Keratinocyte (primary cell): ENCODE data around the gene ALX4.

Source experiments
- EZH2 ChIP-seq: IDR thresholded peaks from one replicate; pipeline ENCODE4 v1.6.1; 2012; ENCODE audit warnings: inconsistent platforms, mild to moderate bottlenecking, low read length, moderate library complexity
- TF ChIP-seq, protein P1 (sequence below), 3 experiments: IDR thresholded peaks in 1 of 3; conservative IDR thresholded peaks in 1 of 3; optimal IDR thresholded peaks in 1 of 3; 2 replicates in 2 of 3; 3 replicates in 1 of 3; pipeline versions ENCODE3 to v1.5.1; 2011; ENCODE audit warnings: low read length in 3 of 3, mild to moderate bottlenecking in 3 of 3, moderate library complexity in 2 of 3, control low read depth in 1 of 3, inconsistent platforms in 1 of 3; ENCODE audit not compliant: insufficient read depth in 2 of 3; ENCODE audit errors: extremely low read depth in 1 of 3

DNA sequence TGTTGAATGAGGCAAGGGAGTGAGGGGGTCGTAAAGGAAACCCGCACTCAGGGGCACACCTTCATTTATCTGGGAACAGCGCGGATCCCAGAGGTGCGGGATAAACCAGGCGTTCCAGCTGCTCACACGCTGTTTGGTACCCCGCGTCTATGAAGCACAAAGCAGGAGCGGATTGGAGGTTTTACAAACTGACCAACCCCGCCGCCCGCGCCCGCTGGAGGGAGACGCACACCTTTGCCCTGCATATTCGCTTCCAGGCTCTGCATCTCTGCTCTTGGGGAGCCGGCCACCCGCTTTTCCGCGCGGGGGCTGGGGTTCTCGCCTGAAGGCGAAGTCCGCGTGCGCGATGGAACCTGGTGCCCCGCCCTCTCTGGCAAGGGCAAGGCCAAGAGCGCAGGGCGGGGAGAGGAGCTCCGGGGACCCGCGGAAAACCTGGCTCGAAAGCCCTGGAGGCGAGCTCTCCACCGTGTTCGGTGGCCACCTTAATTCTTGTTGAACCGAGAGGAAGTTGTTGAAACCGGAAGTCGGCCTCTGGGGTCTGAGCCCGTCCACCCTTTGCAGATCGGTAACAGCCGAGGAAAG is 6.8 kb upstream of the ALX4 start:
- TF ChIP-seq, protein P1, sequence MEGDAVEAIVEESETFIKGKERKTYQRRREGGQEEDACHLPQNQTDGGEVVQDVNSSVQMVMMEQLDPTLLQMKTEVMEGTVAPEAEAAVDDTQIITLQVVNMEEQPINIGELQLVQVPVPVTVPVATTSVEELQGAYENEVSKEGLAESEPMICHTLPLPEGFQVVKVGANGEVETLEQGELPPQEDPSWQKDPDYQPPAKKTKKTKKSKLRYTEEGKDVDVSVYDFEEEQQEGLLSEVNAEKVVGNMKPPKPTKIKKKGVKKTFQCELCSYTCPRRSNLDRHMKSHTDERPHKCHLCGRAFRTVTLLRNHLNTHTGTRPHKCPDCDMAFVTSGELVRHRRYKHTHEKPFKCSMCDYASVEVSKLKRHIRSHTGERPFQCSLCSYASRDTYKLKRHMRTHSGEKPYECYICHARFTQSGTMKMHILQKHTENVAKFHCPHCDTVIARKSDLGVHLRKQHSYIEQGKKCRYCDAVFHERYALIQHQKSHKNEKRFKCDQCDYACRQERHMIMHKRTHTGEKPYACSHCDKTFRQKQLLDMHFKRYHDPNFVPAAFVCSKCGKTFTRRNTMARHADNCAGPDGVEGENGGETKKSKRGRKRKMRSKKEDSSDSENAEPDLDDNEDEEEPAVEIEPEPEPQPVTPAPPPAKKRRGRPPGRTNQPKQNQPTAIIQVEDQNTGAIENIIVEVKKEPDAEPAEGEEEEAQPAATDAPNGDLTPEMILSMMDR (optimal IDR thresholded peaks at IDR 0.05 in 1 of 3, IDR thresholded peaks at IDR 0.05 in 1 of 3, conservative IDR thresholded peaks at IDR 0.05 in 1 of 3; ENCODE audit: extremely low read depth in 1 of 3, insufficient read depth in 2 of 3, low read length in 3 of 3): no peak
- peak; percentile 61 for TF ChIP-seq EZH2
